HG02678 (cell line): Measurements from ENCODE around the gene FOXA3.

Experiments used
- ATAC-seq: cut with Tn5 transposase; IDR thresholded peaks from one replicate; pipeline ENCODE4 v1.9.1; 2021; ENCODE audit warnings: mild to moderate bottlenecking, moderate library complexity; ENCODE audit not compliant: unreplicated experiment

FOXA3 gene

DNA sequence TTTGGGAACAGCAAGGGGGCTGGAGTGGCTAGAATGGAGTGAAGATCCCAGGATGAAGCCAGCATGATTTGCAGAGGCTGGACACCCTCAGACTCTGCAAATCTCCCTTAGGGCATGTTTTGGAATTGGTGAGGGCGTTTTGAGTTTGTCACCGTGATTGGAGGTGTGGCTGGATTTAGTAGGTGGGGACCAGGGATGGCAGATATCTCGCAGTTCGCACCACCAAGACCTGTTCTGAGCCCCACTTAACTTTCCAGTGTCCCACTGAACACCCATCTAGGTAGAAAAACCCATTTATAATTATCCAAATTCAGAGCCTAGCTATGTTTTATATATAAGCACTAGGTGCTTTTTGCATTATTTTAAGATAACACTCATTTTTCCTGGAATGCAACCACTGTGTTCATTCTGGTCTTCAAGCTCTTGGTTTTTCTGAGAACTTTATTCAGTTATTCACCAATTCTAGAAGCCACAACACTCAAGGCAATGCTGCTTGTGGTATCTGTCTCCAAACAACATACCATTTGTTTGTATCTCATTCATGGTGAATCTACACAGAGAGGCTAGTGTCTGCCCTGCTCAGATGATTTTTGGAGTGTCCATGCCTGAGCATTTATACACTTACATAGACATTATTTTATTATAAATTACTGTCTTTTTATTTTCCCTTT lies 53.4 kb downstream of the FOXA3 start:
- no peak for ATAC-seq

GRCh38 chr19:45918721-45919120 lies 54.6 kb downstream of the FOXA3 start:
- no peak for ATAC-seq

DNA sequence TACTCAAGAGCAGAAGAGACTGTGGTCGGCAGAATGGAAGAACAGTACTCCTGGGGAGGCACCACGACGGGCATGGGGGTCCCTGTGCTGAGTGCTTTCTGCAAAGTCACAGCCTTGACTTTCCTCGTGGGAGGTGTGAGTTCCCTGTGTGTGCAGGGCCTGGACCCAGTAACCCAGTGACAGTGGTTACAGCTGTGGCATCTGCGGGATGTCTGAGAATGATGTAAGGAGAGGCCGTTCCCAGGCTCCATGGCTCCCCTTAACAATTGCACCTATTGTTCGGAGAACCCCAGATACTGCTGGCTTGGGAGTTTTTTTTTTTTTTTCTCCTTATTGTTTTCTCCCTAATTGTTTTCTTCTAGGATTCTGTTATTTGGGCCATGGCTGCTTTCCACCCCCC lies 55.6 kb downstream of the FOXA3 start:
- no peak for ATAC-seq

DNA sequence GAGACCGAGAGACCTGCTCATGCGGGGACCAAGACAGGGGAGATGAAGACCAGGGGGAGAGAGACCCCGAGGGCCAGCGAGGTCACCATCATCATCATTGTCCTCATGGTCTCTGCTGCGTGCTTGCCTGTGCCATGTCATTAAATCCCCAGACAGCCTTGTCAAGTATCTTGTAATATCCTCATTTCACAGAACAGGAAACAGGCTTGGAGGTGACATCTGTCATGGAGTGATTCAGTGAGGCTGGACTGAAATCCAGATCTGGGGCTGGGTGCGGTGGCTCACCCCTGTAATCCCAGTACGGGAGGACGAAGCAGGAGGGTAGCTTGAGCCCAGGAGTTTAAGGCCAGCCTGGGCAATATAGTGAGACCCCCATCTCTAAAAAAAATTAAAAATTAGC lies 56.3 kb downstream of the FOXA3 start:
- ATAC-seq, result no peak

GRCh38 chr19:45922281-45922680 lies 58.2 kb downstream of the FOXA3 start:
- ATAC-seq, result no peak
